ENCODE measurements around the gene HPSE2.

DNA sequence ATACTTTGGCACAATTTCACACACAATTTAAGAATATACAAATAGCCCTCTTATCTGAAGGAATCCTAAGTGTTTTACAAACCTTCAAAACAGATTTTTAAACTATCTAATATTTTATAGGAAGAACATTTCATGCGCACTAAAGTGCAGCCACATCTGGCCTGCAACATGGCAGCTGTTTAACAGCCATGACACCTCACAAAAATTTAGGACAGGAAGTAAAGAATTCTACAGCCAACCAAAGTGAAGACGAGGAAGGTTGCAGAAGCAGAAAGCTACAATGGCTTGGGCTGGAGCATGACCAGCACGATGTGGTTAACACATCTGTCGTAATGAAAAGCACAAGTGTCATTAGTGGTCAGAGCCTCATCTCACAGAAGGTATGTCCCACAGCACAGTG, 238.1 kb downstream of the HPSE2 start:
- TF ChIP-seq, protein P1, sequence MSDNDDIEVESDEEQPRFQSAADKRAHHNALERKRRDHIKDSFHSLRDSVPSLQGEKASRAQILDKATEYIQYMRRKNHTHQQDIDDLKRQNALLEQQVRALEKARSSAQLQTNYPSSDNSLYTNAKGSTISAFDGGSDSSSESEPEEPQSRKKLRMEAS (IDR thresholded peaks at IDR 0.05): no peak
- TF ChIP-seq, protein P2, sequence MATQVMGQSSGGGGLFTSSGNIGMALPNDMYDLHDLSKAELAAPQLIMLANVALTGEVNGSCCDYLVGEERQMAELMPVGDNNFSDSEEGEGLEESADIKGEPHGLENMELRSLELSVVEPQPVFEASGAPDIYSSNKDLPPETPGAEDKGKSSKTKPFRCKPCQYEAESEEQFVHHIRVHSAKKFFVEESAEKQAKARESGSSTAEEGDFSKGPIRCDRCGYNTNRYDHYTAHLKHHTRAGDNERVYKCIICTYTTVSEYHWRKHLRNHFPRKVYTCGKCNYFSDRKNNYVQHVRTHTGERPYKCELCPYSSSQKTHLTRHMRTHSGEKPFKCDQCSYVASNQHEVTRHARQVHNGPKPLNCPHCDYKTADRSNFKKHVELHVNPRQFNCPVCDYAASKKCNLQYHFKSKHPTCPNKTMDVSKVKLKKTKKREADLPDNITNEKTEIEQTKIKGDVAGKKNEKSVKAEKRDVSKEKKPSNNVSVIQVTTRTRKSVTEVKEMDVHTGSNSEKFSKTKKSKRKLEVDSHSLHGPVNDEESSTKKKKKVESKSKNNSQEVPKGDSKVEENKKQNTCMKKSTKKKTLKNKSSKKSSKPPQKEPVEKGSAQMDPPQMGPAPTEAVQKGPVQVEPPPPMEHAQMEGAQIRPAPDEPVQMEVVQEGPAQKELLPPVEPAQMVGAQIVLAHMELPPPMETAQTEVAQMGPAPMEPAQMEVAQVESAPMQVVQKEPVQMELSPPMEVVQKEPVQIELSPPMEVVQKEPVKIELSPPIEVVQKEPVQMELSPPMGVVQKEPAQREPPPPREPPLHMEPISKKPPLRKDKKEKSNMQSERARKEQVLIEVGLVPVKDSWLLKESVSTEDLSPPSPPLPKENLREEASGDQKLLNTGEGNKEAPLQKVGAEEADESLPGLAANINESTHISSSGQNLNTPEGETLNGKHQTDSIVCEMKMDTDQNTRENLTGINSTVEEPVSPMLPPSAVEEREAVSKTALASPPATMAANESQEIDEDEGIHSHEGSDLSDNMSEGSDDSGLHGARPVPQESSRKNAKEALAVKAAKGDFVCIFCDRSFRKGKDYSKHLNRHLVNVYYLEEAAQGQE (IDR thresholded peaks at IDR 0.05): no peak
- no peak for TF ChIP-seq EP300 (IDR thresholded peaks at IDR 0.05)
- TF ChIP-seq, protein P3, sequence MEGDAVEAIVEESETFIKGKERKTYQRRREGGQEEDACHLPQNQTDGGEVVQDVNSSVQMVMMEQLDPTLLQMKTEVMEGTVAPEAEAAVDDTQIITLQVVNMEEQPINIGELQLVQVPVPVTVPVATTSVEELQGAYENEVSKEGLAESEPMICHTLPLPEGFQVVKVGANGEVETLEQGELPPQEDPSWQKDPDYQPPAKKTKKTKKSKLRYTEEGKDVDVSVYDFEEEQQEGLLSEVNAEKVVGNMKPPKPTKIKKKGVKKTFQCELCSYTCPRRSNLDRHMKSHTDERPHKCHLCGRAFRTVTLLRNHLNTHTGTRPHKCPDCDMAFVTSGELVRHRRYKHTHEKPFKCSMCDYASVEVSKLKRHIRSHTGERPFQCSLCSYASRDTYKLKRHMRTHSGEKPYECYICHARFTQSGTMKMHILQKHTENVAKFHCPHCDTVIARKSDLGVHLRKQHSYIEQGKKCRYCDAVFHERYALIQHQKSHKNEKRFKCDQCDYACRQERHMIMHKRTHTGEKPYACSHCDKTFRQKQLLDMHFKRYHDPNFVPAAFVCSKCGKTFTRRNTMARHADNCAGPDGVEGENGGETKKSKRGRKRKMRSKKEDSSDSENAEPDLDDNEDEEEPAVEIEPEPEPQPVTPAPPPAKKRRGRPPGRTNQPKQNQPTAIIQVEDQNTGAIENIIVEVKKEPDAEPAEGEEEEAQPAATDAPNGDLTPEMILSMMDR (IDR thresholded peaks at IDR 0.05): no peak
- TF ChIP-seq, protein P4, sequence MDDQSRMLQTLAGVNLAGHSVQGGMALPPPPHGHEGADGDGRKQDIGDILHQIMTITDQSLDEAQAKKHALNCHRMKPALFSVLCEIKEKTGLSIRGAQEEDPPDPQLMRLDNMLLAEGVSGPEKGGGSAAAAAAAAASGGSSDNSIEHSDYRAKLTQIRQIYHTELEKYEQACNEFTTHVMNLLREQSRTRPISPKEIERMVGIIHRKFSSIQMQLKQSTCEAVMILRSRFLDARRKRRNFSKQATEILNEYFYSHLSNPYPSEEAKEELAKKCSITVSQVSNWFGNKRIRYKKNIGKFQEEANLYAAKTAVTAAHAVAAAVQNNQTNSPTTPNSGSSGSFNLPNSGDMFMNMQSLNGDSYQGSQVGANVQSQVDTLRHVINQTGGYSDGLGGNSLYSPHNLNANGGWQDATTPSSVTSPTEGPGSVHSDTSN (IDR thresholded peaks at IDR 0.05): no peak
- no peak for TF ChIP-seq PHF8 (IDR thresholded peaks at IDR 0.05; ENCODE audit: borderline replicate concordance, low read depth)
- no peak for TF ChIP-seq BCL3 (IDR thresholded peaks at IDR 0.05)
- TF ChIP-seq POLR2AphosphoS2 (conservative IDR thresholded peaks at IDR 0.05; ENCODE audit: low read length): no peak

Measured in A549 (cell line).